GM20000 (cell line): ENCODE results near the gene ROBO2.

ENCODE experiments used
- DNase-seq: peaks from one replicate; pipeline ENCODE4 v3.0.0; 2012; ENCODE audit warnings: low spot score
- TF ChIP-seq, protein P1 (sequence below): IDR thresholded peaks from 2 replicates; pipeline ENCODE4 v1.5.1; 2012; ENCODE audit warnings: mild to moderate bottlenecking, control low read depth; ENCODE audit errors: extremely low read depth, missing control alignments

ROBO2 gene

DNA sequence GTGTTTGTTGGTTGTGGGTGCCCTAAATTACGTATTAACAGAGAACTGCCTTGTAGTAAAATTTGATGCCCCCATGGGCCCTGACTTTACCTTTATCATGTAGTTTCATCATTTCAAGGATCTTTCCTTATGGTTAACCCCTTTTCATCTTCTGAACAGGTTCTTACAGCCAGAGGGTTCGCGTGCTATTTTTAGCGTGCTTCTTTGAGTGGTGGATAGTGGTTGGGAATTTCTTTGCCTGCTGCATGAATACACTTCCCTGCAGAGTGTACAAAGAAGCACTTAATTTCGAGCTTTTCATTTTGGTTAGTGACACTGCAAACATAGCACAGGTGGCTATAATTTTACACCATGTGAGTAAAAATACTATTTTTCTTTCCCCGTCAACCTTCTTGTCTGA lies 231.8 kb downstream of the ROBO2 start:
- TF ChIP-seq, protein P1, sequence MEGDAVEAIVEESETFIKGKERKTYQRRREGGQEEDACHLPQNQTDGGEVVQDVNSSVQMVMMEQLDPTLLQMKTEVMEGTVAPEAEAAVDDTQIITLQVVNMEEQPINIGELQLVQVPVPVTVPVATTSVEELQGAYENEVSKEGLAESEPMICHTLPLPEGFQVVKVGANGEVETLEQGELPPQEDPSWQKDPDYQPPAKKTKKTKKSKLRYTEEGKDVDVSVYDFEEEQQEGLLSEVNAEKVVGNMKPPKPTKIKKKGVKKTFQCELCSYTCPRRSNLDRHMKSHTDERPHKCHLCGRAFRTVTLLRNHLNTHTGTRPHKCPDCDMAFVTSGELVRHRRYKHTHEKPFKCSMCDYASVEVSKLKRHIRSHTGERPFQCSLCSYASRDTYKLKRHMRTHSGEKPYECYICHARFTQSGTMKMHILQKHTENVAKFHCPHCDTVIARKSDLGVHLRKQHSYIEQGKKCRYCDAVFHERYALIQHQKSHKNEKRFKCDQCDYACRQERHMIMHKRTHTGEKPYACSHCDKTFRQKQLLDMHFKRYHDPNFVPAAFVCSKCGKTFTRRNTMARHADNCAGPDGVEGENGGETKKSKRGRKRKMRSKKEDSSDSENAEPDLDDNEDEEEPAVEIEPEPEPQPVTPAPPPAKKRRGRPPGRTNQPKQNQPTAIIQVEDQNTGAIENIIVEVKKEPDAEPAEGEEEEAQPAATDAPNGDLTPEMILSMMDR: no peak
- no peak for DNase-seq

GRCh38 chr3:77279276-77279675 lies 239.4 kb downstream of the ROBO2 start:
- TF ChIP-seq, protein P1: no peak
- no peak for DNase-seq

GRCh38 chr3:77281721-77282120 lies 241.8 kb downstream of the ROBO2 start:
- TF ChIP-seq, protein P1: no peak
- no peak for DNase-seq

GRCh38 chr3:77283108-77283507 lies 243.2 kb downstream of the ROBO2 start:
- no peak for DNase-seq
- TF ChIP-seq, protein P1: no peak

DNA sequence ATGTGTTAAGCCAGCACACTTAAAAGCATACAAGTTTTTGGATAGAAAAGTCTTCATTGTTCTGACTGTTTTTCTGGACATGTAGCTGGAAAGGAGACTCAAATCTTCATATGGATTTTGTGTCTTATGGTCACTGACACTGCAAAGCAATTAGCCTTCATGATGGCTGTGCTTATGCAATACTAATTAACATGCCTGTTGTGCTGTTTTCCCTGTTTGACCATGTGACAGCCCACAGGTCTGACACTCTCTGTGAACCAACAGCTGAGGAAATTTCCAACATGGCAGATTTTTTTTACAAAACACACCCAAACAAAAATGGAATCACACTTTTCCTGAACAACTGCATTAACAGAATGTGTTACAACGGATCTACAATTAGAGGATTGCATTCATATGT lies 248.4 kb downstream of the ROBO2 start:
- TF ChIP-seq, protein P1: no peak
- no peak for DNase-seq

- TF ChIP-seq, protein P1: no peak
- DNase-seq: no peak
Measured at GRCh38 chr3:77296527-77296926, 256.6 kb downstream of the ROBO2 start.

- DNase-seq: no peak
- TF ChIP-seq, protein P1: no peak
Measured at GRCh38 chr3:77298417-77298816, 258.5 kb downstream of the ROBO2 start.
